Activated T-cell treated with anti-CD3 and anti-CD28 coated beads, Interleukin-2, amount 50 U/mL, for 4 hours (primary cell): Measurements from ENCODE around the gene TPO. TPM values are rescaled to one million over a fixed set of nuclear protein-coding genes. Genes with fewer than 3 reads are reported as not detected.

Experiments used
- ATAC-seq, 2 donors: fragments of 200-7000 bp; cut with Tn5 transposase; one replicate each; pipeline ENCODE4 v1.10.0; 2021
- DNase-seq: peaks from one replicate; pipeline ENCODE4 v3.0.0-alpha.2; 2020
- H3K27me3 Mint-ChIP-seq: one replicate; pipeline ENCODE4 v1.8.0; 2021; ENCODE audit warnings: low read depth, mixed read lengths
- H3K36me3 Mint-ChIP-seq: one replicate; pipeline ENCODE4 v1.8.0; 2022; ENCODE audit warnings: mixed read lengths; ENCODE audit not compliant: insufficient read depth
- H3K4me1 Mint-ChIP-seq: one replicate; pipeline ENCODE4 v1.8.0; 2021; ENCODE audit warnings: low read depth, mixed read lengths
- H3K4me3 Mint-ChIP-seq: one replicate; pipeline ENCODE4 v1.8.0; 2021; ENCODE audit warnings: mild to moderate bottlenecking, moderate library complexity, mixed read lengths
- H3K9me3 Mint-ChIP-seq: one replicate; pipeline ENCODE4 v1.8.0; 2021; ENCODE audit warnings: mixed read lengths
- total RNA-seq, 3 donors: library from RNA; stranded (reverse); gene quantifications; one replicate each; pipeline ENCODE4 v1.2.1, GENCODE V29; 2021

The TPO gene
- total RNA-seq, 3 donors from 2014 or later, result not detected

DNA sequence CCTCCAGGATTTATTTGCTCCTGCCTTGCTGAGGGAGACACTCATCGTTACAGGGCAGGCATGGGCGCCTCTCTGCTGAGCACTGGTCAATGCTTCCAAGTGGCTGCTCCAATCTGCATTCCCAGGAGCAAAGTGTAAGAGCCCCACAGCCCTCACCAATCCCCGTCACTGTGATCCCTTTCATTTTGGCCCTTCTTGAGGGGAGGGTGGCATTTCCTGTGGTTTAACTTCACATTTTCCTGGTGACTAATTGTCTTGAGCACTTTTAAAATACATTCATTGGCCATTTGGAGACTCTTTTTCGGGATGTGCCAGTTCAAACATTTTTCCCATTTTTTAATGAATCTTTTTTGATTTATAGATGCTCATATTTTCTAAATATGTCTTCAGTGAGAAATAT lies 33.0 kb downstream of the TPO start:
- Mint-ChIP-seq H3K4me3 (no peak overlapping the region), H3K9me3 (peaks cover 6% of the 10 kb centered on the region), H3K4me1 (no peaks in the 10 kb centered on the region), H3K36me3 (no peaks in the 10 kb centered on the region), H3K27me3 (peaks cover 6% of the 10 kb centered on the region)
- no peak for ATAC-seq
- no peak for DNase-seq

GRCh38 chr2:1448009-1448408 lies 34.7 kb downstream of the TPO start:
- H3K4me3 Mint-ChIP-seq, result no peak overlapping the region
- no peaks in the 10 kb centered on the region for H3K4me1 Mint-ChIP-seq
- no peaks in the 10 kb centered on the region for H3K9me3 Mint-ChIP-seq
- peaks cover 8% of the 10 kb centered on the region for H3K27me3 Mint-ChIP-seq
- DNase-seq (no peak), ATAC-seq (no peak)
- H3K36me3 Mint-ChIP-seq, result no peaks in the 10 kb centered on the region

GRCh38 chr2:1450915-1451314 lies 37.7 kb downstream of the TPO start:
- ATAC-seq, result no peak
- Mint-ChIP-seq H3K36me3 (no peaks in the 10 kb centered on the region), H3K27me3 (peaks cover 8% of the 10 kb centered on the region), H3K4me3 (no peak overlapping the region), H3K9me3 (no peaks in the 10 kb centered on the region), H3K4me1 (no peaks in the 10 kb centered on the region)
- no peak for DNase-seq

- Mint-ChIP-seq H3K36me3 (no peaks in the 10 kb centered on the region), H3K9me3 (no peaks in the 10 kb centered on the region), H3K4me1 (no peaks in the 10 kb centered on the region), H3K27me3 (peaks cover 8% of the 10 kb centered on the region), H3K4me3 (no peak overlapping the region)
- ATAC-seq, result no peak
- DNase-seq, result no peak
These were observed 38.2 kb downstream of the TPO start for GRCh38 chr2:1451422-1451821.

- no peak for DNase-seq
- Mint-ChIP-seq H3K36me3 (no peaks in the 10 kb centered on the region), H3K4me1 (no peaks in the 10 kb centered on the region), H3K27me3 (peaks cover 4% of the 10 kb centered on the region), H3K4me3 (no peak overlapping the region), H3K9me3 (no peaks in the 10 kb centered on the region)
- no peak for ATAC-seq
These were observed 40.3 kb downstream of the TPO start for GRCh38 chr2:1453561-1453960.

- ATAC-seq (no peak), DNase-seq (no peak)
- H3K27me3 Mint-ChIP-seq, result peaks cover 2% of the 10 kb centered on the region
- H3K36me3 Mint-ChIP-seq, result no peaks in the 10 kb centered on the region
- H3K4me3 Mint-ChIP-seq, result no peak overlapping the region
- H3K4me1 Mint-ChIP-seq, result no peaks in the 10 kb centered on the region
- no peaks in the 10 kb centered on the region for H3K9me3 Mint-ChIP-seq
These were observed 41.1 kb downstream of the TPO start for GRCh38 chr2:1454346-1454745.

GRCh38 chr2:1455466-1455865 lies 42.2 kb downstream of the TPO start:
- Mint-ChIP-seq H3K4me3 (no peak overlapping the region), H3K4me1 (no peaks in the 10 kb centered on the region), H3K9me3 (no peaks in the 10 kb centered on the region), H3K27me3 (peaks cover 2% of the 10 kb centered on the region), H3K36me3 (no peaks in the 10 kb centered on the region)
- ATAC-seq (no peak), DNase-seq (no peak)

- H3K9me3 Mint-ChIP-seq, result no peaks in the 10 kb centered on the region
These were observed 45.2 kb downstream of the TPO start for GRCh38 chr2:1458432-1458831.

GRCh38 chr2:1459727-1460126 lies 46.5 kb downstream of the TPO start:
- no peak for ATAC-seq
- Mint-ChIP-seq H3K4me1 (no peaks in the 10 kb centered on the region), H3K4me3 (no peak overlapping the region), H3K36me3 (no peaks in the 10 kb centered on the region), H3K27me3 (no peaks in the 10 kb centered on the region), H3K9me3 (no peaks in the 10 kb centered on the region)
- no peak for DNase-seq

More at GRCh38 chr2:1458432-1458831, 45.2 kb downstream of the TPO start:
- H3K36me3 Mint-ChIP-seq, result no peaks in the 10 kb centered on the region
- no peaks in the 10 kb centered on the region for H3K27me3 Mint-ChIP-seq
- H3K4me3 Mint-ChIP-seq, result no peak overlapping the region
- no peaks in the 10 kb centered on the region for H3K4me1 Mint-ChIP-seq
- no peak for ATAC-seq
- DNase-seq, result no peak

GRCh38 chr2:1460851-1461418 lies 47.7 kb downstream of the TPO start:
- no peaks in the 10 kb centered on the region for H3K9me3 Mint-ChIP-seq
- no peaks in the 10 kb centered on the region for H3K27me3 Mint-ChIP-seq
- no peak overlapping the region for H3K4me3 Mint-ChIP-seq
- ATAC-seq, result no peak
- no peaks in the 10 kb centered on the region for H3K36me3 Mint-ChIP-seq
- no peaks in the 10 kb centered on the region for H3K4me1 Mint-ChIP-seq
- DNase-seq, result no peak

GRCh38 chr2:1461507-1462390 lies 48.5 kb downstream of the TPO start:
- ATAC-seq (no peak), DNase-seq (no peak)
- H3K27me3 Mint-ChIP-seq, result no peaks in the 10 kb centered on the region
- no peaks in the 10 kb centered on the region for H3K36me3 Mint-ChIP-seq
- no peaks in the 10 kb centered on the region for H3K9me3 Mint-ChIP-seq
- H3K4me1 Mint-ChIP-seq, result peaks cover 1% of the 10 kb centered on the region
- no peak overlapping the region for H3K4me3 Mint-ChIP-seq

GRCh38 chr2:1462994-1463393 lies 49.7 kb downstream of the TPO start:
- H3K9me3 Mint-ChIP-seq, result peaks cover 2% of the 10 kb centered on the region
- H3K27me3 Mint-ChIP-seq, result no peaks in the 10 kb centered on the region
- H3K36me3 Mint-ChIP-seq, result no peaks in the 10 kb centered on the region
- DNase-seq, result no peak
- H3K4me3 Mint-ChIP-seq, result no peak overlapping the region
- peaks cover 4% of the 10 kb centered on the region for H3K4me1 Mint-ChIP-seq
- no peak for ATAC-seq

- H3K9me3 Mint-ChIP-seq, result peaks cover 10% of the 10 kb centered on the region
- peaks cover 2% of the 10 kb centered on the region for H3K36me3 Mint-ChIP-seq
- H3K27me3 Mint-ChIP-seq, result no peaks in the 10 kb centered on the region
- peaks cover under 1% of the 10 kb centered on the region for H3K4me1 Mint-ChIP-seq
- H3K4me3 Mint-ChIP-seq, result no peak overlapping the region
- ATAC-seq (no peak), DNase-seq (no peak)
These were observed 59.1 kb downstream of the TPO start for GRCh38 chr2:1472350-1472749.

- Mint-ChIP-seq H3K36me3 (no peaks in the 10 kb centered on the region), H3K4me3 (no peak overlapping the region), H3K9me3 (no peaks in the 10 kb centered on the region), H3K4me1 (no peaks in the 10 kb centered on the region), H3K27me3 (no peaks in the 10 kb centered on the region)
- DNase-seq (no peak), ATAC-seq (no peak)
These were observed 63.4 kb downstream of the TPO start for GRCh38 chr2:1476617-1477195.
